Fibroblast of peridontal ligament (primary cell): ENCODE measurements around the gene CD99.
A peak's percentile ranks its signal among the peaks of the same experiment; 100 is the strongest.

ENCODE experiments used
- DNase-seq: peaks from one replicate; pipeline ENCODE4 v3.0.0-alpha.2; 2010; ENCODE audit errors: extremely low read depth

CD99 gene

GRCh38 chrX:2698604-2699003 is 7.5 kb downstream of the CD99 start:
- DNase-seq, result no peak

GRCh38 chrX:2699959-2700358 is 8.9 kb downstream of the CD99 start:
- DNase-seq, result no peak

DNA sequence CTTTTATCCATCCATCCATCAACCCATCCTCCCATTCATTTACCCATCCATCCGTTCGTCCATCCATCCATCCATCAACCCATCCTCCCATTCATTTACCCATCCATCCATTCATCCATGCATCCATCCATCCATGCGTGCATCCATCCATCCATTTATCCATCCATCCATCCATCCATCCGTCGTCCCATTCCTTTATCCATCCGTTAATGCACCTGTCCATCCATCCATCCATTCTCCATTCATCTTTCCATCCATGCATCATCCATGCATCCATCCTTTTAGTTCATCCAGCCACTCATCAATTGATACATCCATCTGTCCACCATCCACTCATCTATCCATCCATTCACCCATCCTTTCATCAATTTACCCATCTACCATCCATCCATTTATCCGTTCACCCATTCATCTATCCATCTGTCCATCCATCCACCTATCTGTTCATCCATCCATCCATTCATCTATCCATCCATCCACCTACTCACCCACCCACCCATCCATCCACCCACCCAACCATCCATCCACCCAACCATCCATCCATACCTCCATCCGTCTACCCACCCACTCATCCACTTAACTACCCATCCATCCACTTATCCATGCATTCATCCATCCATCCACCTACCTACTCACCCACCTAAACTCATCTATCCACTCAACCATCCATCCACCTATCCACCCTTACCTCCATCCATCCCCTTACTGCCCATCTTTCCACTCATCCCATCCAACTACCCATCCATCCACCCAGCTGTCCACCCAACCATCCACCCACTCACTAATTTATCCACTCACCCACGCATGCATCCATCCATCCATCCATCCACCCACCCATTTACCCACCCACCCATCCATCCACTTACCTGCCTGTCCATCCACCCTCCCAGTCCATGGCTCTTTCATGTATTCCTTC is 9.6 kb downstream of the CD99 start:
- no peak for DNase-seq

- DNase-seq, result no peak
Measured at GRCh38 chrX:2701600-2701999, 10.5 kb downstream of the CD99 start.

- DNase-seq, result no peak
Measured at GRCh38 chrX:2703991-2704369, 12.9 kb downstream of the CD99 start.

- no peak for DNase-seq
Measured at GRCh38 chrX:2705046-2705832, 14.1 kb downstream of the CD99 start.

GRCh38 chrX:2707334-2707760 is 16.3 kb downstream of the CD99 start:
- DNase-seq, result peak; percentile 89

GRCh38 chrX:2708021-2708420 is 16.9 kb downstream of the CD99 start:
- DNase-seq, result no peak

DNA sequence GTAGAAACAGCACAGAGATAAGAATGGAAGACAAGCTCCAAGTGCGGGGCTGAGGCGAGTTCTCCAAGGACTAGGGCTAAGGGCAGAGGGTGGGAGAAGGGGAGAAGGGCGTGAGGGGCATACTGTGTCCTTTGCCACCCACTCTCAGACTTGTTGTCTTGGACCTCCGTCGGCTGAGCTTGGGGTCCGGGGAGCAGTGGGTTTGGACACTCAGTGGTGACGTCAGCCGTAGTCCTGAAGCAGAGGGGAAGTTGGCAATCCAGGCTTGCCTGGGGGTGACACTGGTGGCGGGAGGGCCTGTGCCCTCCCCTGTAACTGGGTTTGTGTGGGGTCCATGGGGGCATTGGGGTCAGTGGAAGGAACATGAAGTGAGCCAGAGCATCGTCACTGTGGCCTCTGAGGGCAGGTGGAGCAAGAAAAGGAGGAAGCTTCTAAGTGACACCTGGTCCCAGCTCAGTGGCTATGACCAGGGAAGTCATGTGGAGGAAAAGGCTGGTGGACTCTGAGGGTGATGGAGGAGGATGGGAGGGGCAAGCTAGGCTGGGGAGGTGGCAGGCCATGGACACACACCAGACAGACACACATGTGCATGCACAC is 17.6 kb downstream of the CD99 start:
- DNase-seq, result no peak

DNA sequence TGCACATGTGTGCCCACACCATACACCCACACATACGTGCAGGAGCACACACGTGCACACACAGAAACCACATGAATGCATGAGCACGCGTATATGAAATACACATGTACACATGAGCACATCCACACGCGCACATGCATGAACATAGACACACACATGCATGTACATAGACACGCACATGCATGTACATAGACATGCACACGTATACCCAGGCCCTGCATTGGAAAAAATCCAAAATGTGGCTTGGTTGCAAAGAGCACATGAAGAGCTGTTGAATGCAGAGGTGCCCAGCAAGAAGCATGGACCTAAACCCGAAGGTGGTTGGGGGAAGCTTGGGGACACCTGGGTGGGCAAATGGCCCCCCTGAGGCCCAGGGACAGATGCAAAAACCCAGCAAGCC is 18.5 kb downstream of the CD99 start:
- DNase-seq, result no peak

GRCh38 chrX:2710041-2710840 is 19.1 kb downstream of the CD99 start:
- peak; percentile 81 for DNase-seq

- no peak for DNase-seq
Measured at GRCh38 chrX:2711441-2711840, 20.3 kb downstream of the CD99 start.

DNA sequence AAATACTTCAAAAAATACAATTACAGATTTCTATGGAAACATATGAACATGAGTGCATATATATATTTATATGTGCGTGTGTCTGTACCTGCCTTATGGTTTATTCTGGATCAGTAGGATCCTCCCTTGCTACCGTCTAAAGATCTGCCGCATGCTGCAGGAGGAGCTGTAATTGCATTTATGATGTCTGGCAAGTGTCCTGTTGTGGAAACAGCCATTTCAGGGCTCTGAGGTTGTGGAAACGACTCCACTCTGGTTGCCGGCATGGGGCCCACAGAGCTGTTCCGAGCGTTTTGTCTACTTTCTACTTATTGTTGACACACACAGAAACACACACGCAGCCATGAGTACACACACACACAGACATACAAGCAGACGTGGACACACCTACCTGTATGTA is 21.3 kb downstream of the CD99 start:
- DNase-seq, result no peak

GRCh38 chrX:2712890-2713840 is 22.1 kb downstream of the CD99 start:
- DNase-seq, result no peak

DNA sequence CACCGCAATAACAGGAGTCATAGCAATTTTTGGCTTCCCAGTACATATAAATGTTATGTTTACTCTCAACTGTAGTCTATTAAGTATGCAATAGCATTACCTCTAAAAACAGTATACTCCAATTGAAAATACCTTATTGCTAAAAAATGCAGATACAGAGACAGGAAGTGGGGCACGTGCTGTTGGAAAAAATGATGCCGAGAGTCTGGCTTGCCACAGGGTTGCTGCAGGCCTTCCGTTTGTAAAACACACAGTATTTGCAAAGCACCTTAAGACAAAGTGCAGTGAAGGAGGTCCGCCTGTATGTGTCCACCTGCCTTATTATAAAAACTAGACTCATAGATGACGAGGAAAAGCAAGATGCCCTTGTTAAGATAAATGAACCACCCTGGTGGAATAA is 23.5 kb downstream of the CD99 start:
- no peak for DNase-seq

DNA sequence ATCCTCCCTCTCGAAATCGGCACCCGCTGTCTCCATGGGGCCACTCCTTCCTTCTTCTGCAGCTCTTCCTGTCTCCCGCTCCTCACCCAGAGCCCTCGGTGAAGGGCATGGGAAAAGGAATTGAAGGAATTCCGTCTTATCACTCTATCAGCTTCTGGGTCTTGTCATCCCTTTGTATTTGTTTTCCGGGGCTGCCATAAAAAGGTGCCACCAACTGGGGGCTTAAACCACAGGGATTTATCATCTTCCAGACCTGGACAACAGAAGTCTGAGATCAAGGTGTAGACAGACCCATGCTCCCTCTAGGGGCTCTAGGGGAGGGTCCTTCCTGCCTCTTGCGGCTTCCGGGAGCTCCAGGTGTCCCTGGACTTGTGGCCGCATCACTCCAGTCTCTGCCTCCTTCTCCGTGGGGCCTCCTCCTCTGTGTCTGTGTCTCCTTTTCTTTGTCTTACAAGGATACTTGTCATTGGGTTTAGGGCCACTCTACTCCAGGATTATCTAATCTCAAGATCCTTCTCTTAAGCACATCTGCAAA is 24.0 kb downstream of the CD99 start:
- DNase-seq, result no peak

GRCh38 chrX:2717312-2717711 is 26.2 kb downstream of the CD99 start:
- no peak for DNase-seq

DNA sequence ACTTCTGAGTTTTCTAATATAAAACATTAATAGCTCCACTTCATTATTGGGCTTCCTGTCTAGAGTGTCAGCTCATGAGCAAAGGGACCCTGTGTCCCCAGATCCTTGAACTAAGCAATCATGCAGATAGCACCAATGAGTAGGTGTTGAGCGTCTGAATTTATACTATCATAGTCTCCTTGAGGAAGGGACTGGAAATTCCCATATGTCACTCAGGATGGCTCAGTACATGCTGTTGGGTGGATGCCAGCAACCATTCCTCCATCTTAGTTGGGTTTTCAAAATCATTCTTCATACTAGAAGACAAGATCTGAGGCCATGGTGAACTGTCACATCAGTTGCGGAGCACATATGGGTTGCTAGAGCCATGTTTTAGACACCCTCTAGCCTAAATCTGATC is 27.7 kb downstream of the CD99 start:
- no peak for DNase-seq

DNA sequence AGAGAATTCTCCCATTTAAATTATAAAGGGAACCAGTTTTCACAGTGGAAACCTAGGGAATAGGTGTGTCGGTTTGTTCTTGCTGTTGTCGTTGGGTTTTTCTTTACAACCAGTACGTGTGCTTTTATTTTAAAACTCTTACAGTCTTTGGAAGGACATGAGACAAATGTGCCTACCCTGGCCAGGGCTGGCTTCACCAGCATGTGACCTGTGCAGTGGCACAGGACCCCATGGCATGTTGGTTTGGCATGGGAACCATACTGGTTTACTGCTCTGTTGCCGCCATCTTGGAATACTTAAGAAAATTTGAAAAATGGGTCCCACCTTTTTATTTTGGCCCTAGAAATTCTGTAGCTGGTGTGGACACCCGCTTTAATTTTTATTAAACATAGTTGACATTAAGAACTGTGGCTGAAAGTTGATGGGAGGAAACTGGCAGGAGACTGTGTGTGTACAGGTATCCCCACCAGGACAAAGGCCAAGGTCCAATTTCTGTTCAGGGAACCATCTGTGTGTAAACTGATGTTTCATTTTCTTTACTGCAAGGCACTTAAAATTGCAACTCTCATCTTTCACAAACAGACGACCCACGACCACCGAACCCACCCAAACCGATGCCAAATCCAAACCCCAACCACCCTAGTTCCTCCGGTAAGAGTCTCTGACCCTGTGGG is 28.8 kb downstream of the CD99 start:
- no peak for DNase-seq
